Dermis blood vessel endothelial cell (primary cell): Measurements from ENCODE around the gene FAM83B. TPM values are rescaled to one million over a fixed set of nuclear protein-coding genes. Genes with fewer than 3 reads are reported as not detected.
"Not testable (repeated sequence)": the region's sequence is repeated elsewhere in the genome, so short reads cannot be mapped to it uniquely, and the experiment has no call there.

Source experiments
- DNase-seq: peaks from one replicate; pipeline ENCODE4 v3.0.0; 2010
- total RNA-seq: library from RNA; depleted of rRNA; stranded (reverse); fragments of >200 nt; gene quantifications from 2 replicates; pipeline ENCODE4 v1.2.3, GENCODE V29; 2014

FAM83B gene
- total RNA-seq: not detected in 2 replicates

GRCh38 chr6:54846243-54846856 lies at the start of gene FAM83B:
TSS of gene FAM83B (plus strand) at chr6:54846771. CDS start at chr6:54870247, 23,476 bp downstream.
- no peak for DNase-seq

GRCh38 chr6:54796918-54797317 lies 49.7 kb upstream of the FAM83B start:
- not testable (repeated sequence) for DNase-seq

- DNase-seq: no peak
These were observed 46.4 kb upstream of the FAM83B start for GRCh38 chr6:54800050-54800600.

- no peak for DNase-seq
These were observed 45.3 kb upstream of the FAM83B start for GRCh38 chr6:54801244-54801643.

- peak; percentile 5 for DNase-seq
These were observed 44.9 kb upstream of the FAM83B start for GRCh38 chr6:54801669-54802068.

GRCh38 chr6:54802775-54803634 lies 43.6 kb upstream of the FAM83B start:
- no peak for DNase-seq

GRCh38 chr6:54805077-54805476 lies 41.5 kb upstream of the FAM83B start:
- DNase-seq: no peak

GRCh38 chr6:54810147-54810546 lies 36.4 kb upstream of the FAM83B start:
- no peak for DNase-seq

GRCh38 chr6:54813892-54814291 lies 32.7 kb upstream of the FAM83B start:
- no peak for DNase-seq

- no peak for DNase-seq
These were observed 29.3 kb upstream of the FAM83B start for GRCh38 chr6:54817236-54817635.

GRCh38 chr6:54817834-54818233 lies 28.7 kb upstream of the FAM83B start:
- DNase-seq: no peak

- not testable (repeated sequence) for DNase-seq
These were observed 22.3 kb upstream of the FAM83B start for GRCh38 chr6:54824225-54824624.

GRCh38 chr6:54827010-54827409 lies 19.6 kb upstream of the FAM83B start:
- DNase-seq: no peak

GRCh38 chr6:54830216-54830615 lies 16.4 kb upstream of the FAM83B start:
- DNase-seq: no peak

- no peak for DNase-seq
These were observed 11.4 kb upstream of the FAM83B start for GRCh38 chr6:54835176-54835575.

GRCh38 chr6:54846857-54847674 lies 495 bp downstream of the FAM83B start:
- DNase-seq: no peak

- no peak for DNase-seq
These were observed 1.4 kb downstream of the FAM83B start for GRCh38 chr6:54847799-54848597.

- no peak for DNase-seq
These were observed 3.5 kb downstream of the FAM83B start for GRCh38 chr6:54850114-54850513.

- no peak for DNase-seq
These were observed 9.6 kb downstream of the FAM83B start for GRCh38 chr6:54856129-54856528.

GRCh38 chr6:54860132-54860531 lies 13.6 kb downstream of the FAM83B start:
- no peak for DNase-seq

- DNase-seq: no peak
These were observed 14.2 kb downstream of the FAM83B start for GRCh38 chr6:54860739-54861138.
